OCI-LY7 (cell line): Measurements from ENCODE around the gene USB1. TPM values are rescaled to one million over a fixed set of nuclear protein-coding genes. Genes with fewer than 3 reads are reported as not detected.

ENCODE experiments used
- BruUV-seq: library from RNA; stranded (reverse); fragments of 400-500 nt; replicated peaks from 2 replicates; lab custom pipeline; 2021; lab: Mats Ljungman, UMichigan
- CTCF ChIA-PET: fragments of 300-600 bp; sonication (Branson Sonifier 250); formaldehyde crosslinking; loops from one replicate; lab custom pipeline; 2022; ENCODE audit warnings: antibody characterized with exemption; ENCODE audit not compliant: unreplicated experiment; lab: Charles Lee
- POLR2A ChIA-PET: fragments of 300-600 bp; sonication (Branson Sonifier 250); formaldehyde crosslinking; loops from one replicate; lab custom pipeline; 2022; ENCODE audit warnings: antibody characterized with exemption; lab: Charles Lee
- DNase-seq: peaks from one replicate; pipeline ENCODE4 v3.0.0-alpha.2; 2015; ENCODE audit warnings: low spot score
- H2AFZ ChIP-seq: fragments of 200-600 bp; sonication (generic), shearing (Covaris generic); 2 replicates; pipeline ENCODE4 v1.6.1; 2014; ENCODE audit warnings: mild to moderate bottlenecking, antibody characterized with exemption, low read length, moderate library complexity
- H3K27ac ChIP-seq: fragments of 200-600 bp; sonication (generic); 2 replicates; pipeline ENCODE4 v1.5.1; 2014; ENCODE audit warnings: mixed run types, low read depth, mild to moderate bottlenecking, moderate library complexity, low read length, inconsistent platforms; ENCODE audit not compliant: poor library complexity, severe bottlenecking
- H3K36me3 ChIP-seq: fragments of 200-600 bp; sonication (generic); 2 replicates; pipeline ENCODE4 v1.6.1; 2014; ENCODE audit warnings: mild to moderate bottlenecking, antibody characterized with exemption, low read length, moderate library complexity, mixed read lengths; ENCODE audit not compliant: insufficient read depth
- H3K4me1 ChIP-seq: fragments of 200-600 bp; sonication (generic); 2 replicates; pipeline ENCODE4 v1.5.1; 2014; ENCODE audit warnings: mild to moderate bottlenecking, low read length; ENCODE audit not compliant: insufficient read depth, poor library complexity, severe bottlenecking
- H3K4me2 ChIP-seq: fragments of 200-600 bp; sonication (generic); 2 replicates; pipeline ENCODE4 v1.6.1; 2014; ENCODE audit warnings: mild to moderate bottlenecking, low read length
- H3K4me3 ChIP-seq: fragments of 200-600 bp; sonication (generic); 2 replicates; pipeline ENCODE4 v1.5.1; 2014; ENCODE audit warnings: mild to moderate bottlenecking, low read depth, low read length; ENCODE audit not compliant: poor library complexity, severe bottlenecking
- H3K79me2 ChIP-seq: fragments of 200-600 bp; sonication (generic); 2 replicates; pipeline ENCODE4 v1.6.1; 2016; ENCODE audit warnings: low read depth, mild to moderate bottlenecking, low read length, moderate library complexity, mixed read lengths; ENCODE audit not compliant: insufficient read depth
- H3K9me2 ChIP-seq: fragments of 200-600 bp; sonication (generic); 2 replicates; pipeline ENCODE4 v1.6.1; 2016; ENCODE audit warnings: mild to moderate bottlenecking, low read length, mixed read lengths; ENCODE audit not compliant: insufficient read depth
- H3K9me3 ChIP-seq: fragments of 200-600 bp; sonication (generic); 2 replicates; pipeline ENCODE4 v1.6.1; 2014; ENCODE audit warnings: mild to moderate bottlenecking, mixed run types, low read length, mixed read lengths
- H4K20me1 ChIP-seq: fragments of 200-600 bp; sonication (generic); 2 replicates; pipeline ENCODE4 v1.6.1; 2014; ENCODE audit warnings: mild to moderate bottlenecking, antibody characterized with exemption, low read length, moderate library complexity, mixed read lengths; ENCODE audit not compliant: insufficient read depth
- EZH2phosphoT487 ChIP-seq: fragments of 200-600 bp; sonication (generic); IDR thresholded peaks from 2 replicates; pipeline ENCODE4 v1.6.1; 2018; ENCODE audit warnings: low read depth, borderline replicate concordance, mild to moderate bottlenecking, mixed run types, antibody characterized with exemption, low read length, moderate library complexity, mixed read lengths
- intact Hi-C: fragments of 100-400 bp; cut with micrococcal nuclease; formaldehyde crosslinking; loops from one replicate; pipeline ENCODE4 v1.10.0; 2022; ENCODE audit not compliant: unreplicated experiment
- total RNA-seq, 2 experiments: library from RNA; depleted of rRNA in 1 of 2; stranded (reverse); fragments of >200 nt in 1 of 2; shearing (Covaris generic) in 1 of 2; gene quantifications; 2 replicates each; pipeline ENCODE4 v1.2.3, GENCODE V29; 2014 to 2022
- TF ChIP-seq, protein P1 (sequence below): fragments of 200-600 bp; sonication (generic); conservative IDR thresholded peaks from 2 replicates; pipeline ENCODE4 v1.5.1; 2014; ENCODE audit warnings: mild to moderate bottlenecking, antibody characterized with exemption, low read length, moderate library complexity, mixed read lengths

Gene USB1
- total RNA-seq, 2 experiments from 2014 or later, result 12.5 to 48.3 TPM

DNA sequence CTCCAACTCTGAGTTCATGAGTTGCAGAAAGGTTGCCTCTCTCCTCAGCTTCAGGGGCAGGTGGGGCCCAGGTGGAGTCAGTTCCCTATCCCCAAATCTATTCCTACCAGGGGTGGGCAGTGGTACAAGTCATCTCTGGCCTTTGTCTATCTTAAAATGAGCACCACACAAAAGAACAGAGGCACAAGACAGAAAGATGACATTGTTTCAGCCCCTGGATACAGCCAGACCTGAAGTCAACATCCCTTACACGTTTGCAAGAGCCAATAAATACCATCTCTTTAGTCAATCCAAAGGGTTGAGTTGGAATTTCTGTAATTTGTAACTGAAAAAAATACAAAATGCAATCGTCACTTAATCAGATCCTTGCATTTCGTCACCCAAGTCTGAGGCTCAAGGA lies 56.6 kb downstream of the USB1 start:
- no peaks in the 10 kb centered on the region for H3K36me3 ChIP-seq
- H3K9me2 ChIP-seq, result no peaks in the 10 kb centered on the region
- DNase-seq, result no peak
- no peaks in the 10 kb centered on the region for H3K9me3 ChIP-seq
- no peak overlapping the region for H3K27ac ChIP-seq
- H2AFZ ChIP-seq, result no peak overlapping the region
- intact Hi-C loops, result no loop called here
- no peaks in the 10 kb centered on the region for H4K20me1 ChIP-seq
- no peak overlapping the region for H3K4me2 ChIP-seq
- BruUV-seq, result no TSS peak
- H3K4me1 ChIP-seq, result no peaks in the 10 kb centered on the region
- TF ChIP-seq EZH2phosphoT487, result no peak
- TF ChIP-seq, protein P1, sequence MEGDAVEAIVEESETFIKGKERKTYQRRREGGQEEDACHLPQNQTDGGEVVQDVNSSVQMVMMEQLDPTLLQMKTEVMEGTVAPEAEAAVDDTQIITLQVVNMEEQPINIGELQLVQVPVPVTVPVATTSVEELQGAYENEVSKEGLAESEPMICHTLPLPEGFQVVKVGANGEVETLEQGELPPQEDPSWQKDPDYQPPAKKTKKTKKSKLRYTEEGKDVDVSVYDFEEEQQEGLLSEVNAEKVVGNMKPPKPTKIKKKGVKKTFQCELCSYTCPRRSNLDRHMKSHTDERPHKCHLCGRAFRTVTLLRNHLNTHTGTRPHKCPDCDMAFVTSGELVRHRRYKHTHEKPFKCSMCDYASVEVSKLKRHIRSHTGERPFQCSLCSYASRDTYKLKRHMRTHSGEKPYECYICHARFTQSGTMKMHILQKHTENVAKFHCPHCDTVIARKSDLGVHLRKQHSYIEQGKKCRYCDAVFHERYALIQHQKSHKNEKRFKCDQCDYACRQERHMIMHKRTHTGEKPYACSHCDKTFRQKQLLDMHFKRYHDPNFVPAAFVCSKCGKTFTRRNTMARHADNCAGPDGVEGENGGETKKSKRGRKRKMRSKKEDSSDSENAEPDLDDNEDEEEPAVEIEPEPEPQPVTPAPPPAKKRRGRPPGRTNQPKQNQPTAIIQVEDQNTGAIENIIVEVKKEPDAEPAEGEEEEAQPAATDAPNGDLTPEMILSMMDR, result no peak
- H3K79me2 ChIP-seq, result no peaks in the 10 kb centered on the region
- ChIA-PET CTCF (no interaction called here), POLR2A (no interaction called here)
- no peak overlapping the region for H3K4me3 ChIP-seq

DNA sequence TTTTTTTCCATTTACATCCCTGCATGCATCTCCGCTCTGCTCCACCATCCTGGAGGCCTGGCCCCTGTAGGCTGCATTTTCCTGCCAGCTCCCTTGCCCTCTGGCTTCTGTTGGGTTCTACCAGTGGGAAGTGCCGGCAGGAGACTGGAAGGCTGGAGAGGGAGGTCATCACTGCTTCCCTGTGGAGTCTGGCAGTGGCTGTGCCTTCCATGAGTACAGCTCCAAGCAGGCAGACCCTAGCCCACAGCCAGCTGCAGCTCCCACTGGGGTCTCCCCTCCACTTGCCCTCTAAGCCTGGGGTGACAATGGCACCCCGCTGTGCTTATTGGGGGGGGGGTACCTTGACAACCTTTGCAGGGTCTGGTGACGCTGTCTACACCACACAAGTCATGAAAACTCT lies 61.6 kb downstream of the USB1 start:
- intact Hi-C loops, result no loop called here
- Histone ChIP-seq H4K20me1 (no peaks in the 10 kb centered on the region), H3K79me2 (no peaks in the 10 kb centered on the region), H3K9me3 (no peaks in the 10 kb centered on the region), H3K4me2 (no peak overlapping the region), H2AFZ (no peak overlapping the region), H3K4me3 (no peak overlapping the region), H3K27ac (no peak overlapping the region), H3K4me1 (no peaks in the 10 kb centered on the region), H3K9me2 (no peaks in the 10 kb centered on the region), H3K36me3 (no peaks in the 10 kb centered on the region)
- no peak for DNase-seq
- POLR2A ChIA-PET, result interaction anchor here (0.6 kb wide), 1 partner anchor 10 kb away, joined by 3 read pairs; no protein-coding TSS in a partner anchor
- BruUV-seq, result no TSS peak
- no peak for TF ChIP-seq EZH2phosphoT487
- TF ChIP-seq, protein P1, result no peak
- CTCF ChIA-PET, result interaction anchor here (0.6 kb wide), 1 partner anchor 64 kb away, joined by 9 read pairs; no protein-coding TSS in a partner anchor

DNA sequence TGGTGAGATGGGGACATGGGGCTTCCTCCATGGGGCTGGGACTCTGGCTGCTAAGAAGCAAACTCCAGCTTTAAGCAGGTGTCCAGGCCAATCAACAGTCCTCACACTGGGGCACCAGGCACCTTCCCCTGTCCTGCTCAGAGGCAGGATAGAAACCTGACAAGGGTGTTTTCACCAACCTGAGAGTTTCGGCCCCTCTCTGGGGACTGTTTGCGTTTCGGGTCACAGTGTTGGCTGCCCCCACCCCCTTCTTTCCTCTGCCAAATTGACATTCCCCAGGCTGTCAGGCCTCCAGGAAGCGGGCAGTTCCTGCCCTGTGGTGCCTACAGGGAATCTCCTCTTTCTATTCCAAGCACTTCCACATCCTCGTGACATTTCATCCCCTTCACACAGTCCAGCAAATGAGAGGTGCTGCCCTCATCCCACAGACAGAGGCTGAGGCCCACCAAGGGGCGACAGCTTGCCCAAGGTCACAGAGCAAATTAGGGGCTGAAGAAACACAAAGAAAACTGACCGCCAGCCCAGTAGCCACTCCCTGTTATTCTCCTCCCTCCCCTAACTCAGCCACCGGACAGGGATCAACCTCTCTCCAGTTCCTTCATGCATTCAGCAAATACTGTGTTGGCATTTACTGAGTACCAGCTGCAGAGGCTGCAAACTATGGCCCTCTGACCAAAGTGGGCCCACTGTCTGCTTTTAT lies 62.3 kb downstream of the USB1 start:
- Histone ChIP-seq H3K4me1 (no peaks in the 10 kb centered on the region), H3K9me2 (no peaks in the 10 kb centered on the region), H3K4me3 (no peak overlapping the region), H3K36me3 (no peaks in the 10 kb centered on the region), H3K27ac (no peak overlapping the region), H4K20me1 (no peaks in the 10 kb centered on the region), H3K9me3 (no peaks in the 10 kb centered on the region), H3K4me2 (no peak overlapping the region), H2AFZ (no peak overlapping the region), H3K79me2 (no peaks in the 10 kb centered on the region)
- DNase-seq, result no peak
- intact Hi-C loops, result no loop called here
- ChIA-PET CTCF (no interaction called here), POLR2A (interaction anchor here (0.6 kb wide), 1 partner anchor 11 kb away, joined by 3 read pairs; no protein-coding TSS in a partner anchor)
- no peak for TF ChIP-seq EZH2phosphoT487
- TF ChIP-seq, protein P1, result no peak
- BruUV-seq, result no TSS peak
